GM18508 (cell line): Measurements from ENCODE around the gene ZBTB37.
"Not testable (repeated sequence)": the region's sequence is repeated elsewhere in the genome, so short reads cannot be mapped to it uniquely, and the experiment has no call there.

Source experiments
- ATAC-seq: cut with Tn5 transposase; IDR thresholded peaks from one replicate; pipeline ENCODE4 v1.9.1; 2021; ENCODE audit warnings: moderate number of reproducible peaks; ENCODE audit not compliant: insufficient read depth, unreplicated experiment

ZBTB37 gene, protein sequence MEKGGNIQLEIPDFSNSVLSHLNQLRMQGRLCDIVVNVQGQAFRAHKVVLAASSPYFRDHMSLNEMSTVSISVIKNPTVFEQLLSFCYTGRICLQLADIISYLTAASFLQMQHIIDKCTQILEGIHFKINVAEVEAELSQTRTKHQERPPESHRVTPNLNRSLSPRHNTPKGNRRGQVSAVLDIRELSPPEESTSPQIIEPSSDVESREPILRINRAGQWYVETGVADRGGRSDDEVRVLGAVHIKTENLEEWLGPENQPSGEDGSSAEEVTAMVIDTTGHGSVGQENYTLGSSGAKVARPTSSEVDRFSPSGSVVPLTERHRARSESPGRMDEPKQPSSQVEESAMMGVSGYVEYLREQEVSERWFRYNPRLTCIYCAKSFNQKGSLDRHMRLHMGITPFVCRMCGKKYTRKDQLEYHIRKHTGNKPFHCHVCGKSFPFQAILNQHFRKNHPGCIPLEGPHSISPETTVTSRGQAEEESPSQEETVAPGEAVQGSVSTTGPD

GRCh38 chr1:173868266-173869020, at the start of gene ZBTB37:
ZBTB37 (plus strand) TSS chr1:173868380; CDS start chr1:173870226, 1,846 bp downstream.
- peak; percentile 25 for ATAC-seq

- no peak for ATAC-seq
Measured at GRCh38 chr1:173818459-173818858, 49.7 kb upstream of the ZBTB37 start.

GRCh38 chr1:173821680-173822079, 46.5 kb upstream of the ZBTB37 start:
- ATAC-seq, result no peak

GRCh38 chr1:173823781-173824314, 44.3 kb upstream of the ZBTB37 start:
- ATAC-seq, result no peak

- peak; percentile 90 for ATAC-seq
Measured at GRCh38 chr1:173824315-173825081, 43.7 kb upstream of the ZBTB37 start, which contains the start of the genes CENPL and DARS2. CENPL (minus strand) TSS chr1:173824883; CDS start chr1:173811299, 13,584 bp downstream. DARS2 (plus strand) TSS chr1:173824673; CDS start chr1:173825230, 557 bp downstream.

GRCh38 chr1:173827611-173828010, 40.6 kb upstream of the ZBTB37 start:
- no peak for ATAC-seq

DNA sequence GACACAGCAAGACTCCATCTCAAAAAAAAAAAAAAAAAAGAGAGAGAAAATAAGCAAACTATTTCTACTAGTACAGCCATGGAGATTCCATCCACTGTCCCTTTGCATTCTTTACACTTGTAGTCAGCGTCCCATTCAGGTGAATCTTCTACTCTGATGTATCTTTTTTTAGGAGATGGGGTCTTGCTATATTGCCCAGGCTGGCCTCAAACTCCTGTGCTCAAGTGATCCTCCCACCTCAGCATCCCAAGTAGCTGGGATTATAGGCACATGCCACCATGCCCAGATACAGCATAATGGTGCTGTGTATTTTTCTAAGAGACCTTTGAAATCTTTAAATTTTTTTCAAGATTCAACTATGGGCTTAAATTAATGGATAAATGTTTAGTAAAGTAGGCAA, 35.4 kb upstream of the ZBTB37 start:
- ATAC-seq, result no peak

DNA sequence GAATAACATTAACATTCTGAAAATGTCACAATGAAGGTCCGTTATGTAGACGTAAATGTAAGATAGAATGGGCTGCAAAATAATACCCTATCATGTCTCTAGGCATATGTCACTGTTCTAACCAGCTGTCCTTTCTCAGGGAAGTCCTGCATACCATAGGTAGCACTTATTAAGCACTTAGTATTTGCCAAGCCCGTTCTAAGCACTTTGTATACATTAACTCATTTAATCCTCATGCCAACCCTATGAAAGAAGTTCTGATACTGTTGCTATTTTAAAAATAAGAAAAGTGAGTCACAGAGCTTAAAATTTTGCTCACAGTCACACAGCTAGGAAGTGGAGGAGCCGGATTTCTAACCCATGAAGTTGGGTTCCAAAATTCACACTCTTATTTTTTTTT, 16.1 kb upstream of the ZBTB37 start:
- ATAC-seq, result no peak

DNA sequence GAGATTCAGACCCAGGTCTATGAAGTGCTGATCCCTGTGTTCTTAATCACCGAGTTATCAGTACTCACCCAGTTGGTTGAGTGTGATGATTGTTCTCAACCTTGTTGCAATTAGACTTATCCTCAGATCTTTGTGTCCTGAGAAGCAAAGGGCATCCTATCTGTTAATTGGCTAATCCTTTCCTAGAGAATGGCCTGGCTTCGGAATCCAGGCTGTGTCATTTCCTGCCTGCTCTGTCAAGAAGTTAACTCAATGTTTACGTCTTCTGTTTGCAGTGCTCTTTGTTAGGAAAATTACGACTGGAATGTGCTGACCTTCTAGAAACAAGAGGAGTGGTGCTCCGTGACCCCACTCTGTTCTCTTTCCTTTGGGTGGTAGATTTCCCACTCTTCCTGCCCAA, 15.1 kb upstream of the ZBTB37 start:
- no peak for ATAC-seq

- no peak for ATAC-seq
Measured at GRCh38 chr1:173856014-173856413, 12.2 kb upstream of the ZBTB37 start.

DNA sequence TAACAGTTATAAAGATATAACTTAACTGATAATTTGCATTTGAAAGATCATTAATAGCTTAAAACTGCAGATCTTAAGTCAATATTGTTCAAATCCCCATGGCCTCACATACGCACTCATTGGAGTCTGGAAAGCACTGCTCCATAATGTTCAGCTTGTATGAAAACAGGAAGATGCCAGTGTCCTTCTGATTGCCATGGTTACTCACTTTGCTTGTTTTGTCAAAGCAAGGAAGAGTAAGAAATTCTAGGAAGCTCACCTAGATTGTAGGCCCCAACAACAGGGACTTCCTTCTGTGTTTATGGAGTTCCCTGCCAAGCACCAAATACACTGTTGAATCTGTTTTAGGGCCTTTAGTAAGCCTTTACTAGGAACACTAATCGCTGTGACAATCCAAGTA, 11.3 kb upstream of the ZBTB37 start:
- ATAC-seq, result no peak

DNA sequence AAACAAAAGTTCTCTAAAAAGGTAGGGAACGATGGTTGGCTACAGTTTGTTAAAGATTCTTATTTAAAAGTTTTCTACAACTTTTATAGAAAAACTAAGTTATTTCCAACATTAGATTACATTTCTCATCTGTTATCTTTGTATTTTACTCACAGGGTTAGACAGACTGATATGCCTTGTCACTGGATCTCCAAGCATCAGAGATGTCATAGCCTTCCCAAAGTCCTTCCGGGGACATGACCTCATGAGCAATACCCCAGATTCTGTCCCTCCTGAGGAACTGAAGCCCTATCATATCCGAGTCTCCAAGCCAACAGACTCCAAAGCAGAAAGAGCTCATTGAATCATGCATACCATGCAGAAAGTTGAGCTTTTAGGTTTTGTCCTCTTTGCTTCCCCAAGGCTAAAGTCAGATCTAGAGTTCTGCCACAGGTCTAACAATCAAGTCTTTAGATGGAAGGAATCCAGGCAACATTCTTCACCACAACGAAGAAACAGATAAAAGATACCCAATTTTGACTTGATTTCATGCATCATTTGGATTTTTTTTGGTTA, 10.7 kb upstream of the ZBTB37 start:
- no peak for ATAC-seq

DNA sequence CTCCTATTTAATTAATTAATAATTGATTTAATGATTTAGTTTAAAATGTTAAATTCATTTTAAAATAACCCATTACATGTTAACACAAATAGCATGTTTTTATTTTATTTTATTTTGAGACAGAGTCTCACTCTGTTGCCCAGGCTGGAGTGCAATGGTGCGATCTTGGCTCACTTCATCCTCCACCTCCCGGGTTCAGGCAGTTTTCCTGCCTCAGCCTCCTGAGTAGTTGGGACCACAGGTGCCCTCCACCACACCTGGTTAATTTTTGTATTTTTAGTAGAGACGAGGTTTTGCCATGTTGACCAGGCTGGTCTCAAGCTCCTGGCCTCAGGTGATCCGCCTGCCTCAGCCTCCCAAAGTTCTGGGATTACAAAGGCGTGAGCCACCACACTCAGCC, 8.6 kb upstream of the ZBTB37 start:
- not testable (repeated sequence) for ATAC-seq

DNA sequence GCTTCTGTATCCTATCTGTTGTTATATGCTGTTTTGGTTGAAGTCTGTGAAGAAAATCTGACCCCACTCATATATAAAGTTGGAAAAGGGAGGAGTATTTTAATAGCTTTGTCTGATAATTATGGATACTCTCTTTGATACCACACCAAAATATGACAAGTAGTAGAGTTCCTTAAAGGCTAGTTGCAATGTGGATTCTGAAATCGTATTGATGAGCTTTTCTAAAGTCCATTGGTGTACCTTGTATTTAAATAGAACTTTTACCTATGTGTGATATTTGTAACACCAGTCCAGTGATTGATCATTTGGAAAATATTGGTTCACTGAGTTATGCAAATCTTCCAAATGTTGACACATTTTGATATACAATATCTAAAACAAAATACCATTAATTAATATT, 8.1 kb upstream of the ZBTB37 start:
- ATAC-seq, result no peak

DNA sequence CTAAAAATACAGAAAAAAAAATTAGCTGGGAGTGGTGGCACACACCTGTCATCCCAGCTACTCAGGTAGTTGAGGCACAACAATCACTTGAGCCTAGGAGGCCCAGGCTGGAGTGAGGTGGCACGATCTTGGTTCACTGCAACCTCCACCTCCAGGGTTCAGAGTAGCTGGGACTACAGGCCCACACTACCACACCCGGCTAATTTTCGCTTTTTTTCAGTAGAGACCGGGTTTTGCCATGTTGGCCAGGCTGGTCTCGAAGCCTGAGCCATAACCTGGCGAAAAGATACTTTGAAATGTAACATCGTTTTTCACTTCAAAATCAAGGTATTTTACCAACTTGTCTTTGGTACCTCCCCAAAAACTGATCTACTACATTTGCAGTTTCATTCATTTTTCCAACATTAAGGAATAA, 6.4 kb upstream of the ZBTB37 start:
- ATAC-seq, result no peak

- ATAC-seq, result not testable (repeated sequence)
Measured at GRCh38 chr1:173862146-173862768, 5.9 kb upstream of the ZBTB37 start.

GRCh38 chr1:173862769-173863223, 5.4 kb upstream of the ZBTB37 start:
- no peak for ATAC-seq

DNA sequence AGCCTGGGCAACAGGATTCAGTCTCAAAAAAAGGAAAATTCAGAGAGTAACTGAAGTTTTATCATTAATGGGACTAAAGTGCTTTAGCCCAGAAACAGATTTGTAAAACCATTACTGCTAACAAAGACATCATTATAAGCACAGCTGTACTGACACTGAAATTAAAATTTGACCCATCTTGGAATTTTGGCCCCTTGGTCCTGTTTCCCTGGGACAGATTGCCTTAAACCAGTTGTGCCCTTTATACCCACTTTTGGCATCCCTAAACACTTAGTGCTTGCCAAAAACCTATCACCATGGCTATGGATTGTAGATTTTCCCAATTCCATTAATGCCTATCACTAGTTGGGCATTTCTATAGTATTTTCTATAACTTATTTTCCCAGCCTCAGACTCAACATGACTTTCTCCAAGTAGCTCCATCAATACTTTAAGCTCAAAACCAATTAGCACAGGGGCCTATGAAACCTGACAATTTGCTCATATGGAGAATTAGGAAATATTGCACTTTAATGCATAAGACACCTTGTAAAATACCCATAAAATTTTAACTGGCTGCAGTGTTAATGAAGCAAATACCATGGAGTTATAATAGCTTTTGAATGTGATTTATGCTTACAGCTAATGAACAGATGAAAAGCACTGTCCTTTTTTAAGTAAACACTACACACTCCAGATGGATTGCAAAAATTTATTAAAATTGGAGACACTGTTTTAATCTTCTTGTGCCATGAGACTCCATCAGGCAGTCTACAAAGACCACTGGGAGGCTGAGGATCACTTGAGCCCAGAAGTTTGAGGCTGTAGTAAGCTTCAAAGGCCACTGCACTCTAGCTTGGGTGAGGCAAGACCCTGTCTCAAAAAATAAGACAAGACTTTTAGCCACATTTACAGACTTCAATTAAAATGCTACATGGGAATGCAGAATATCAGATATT, 4.7 kb upstream of the ZBTB37 start:
- no peak for ATAC-seq
